Measurements from ENCODE around the gene TMEM72.

Gene TMEM72

GRCh38 chr10:44929356-44930255 lies 18.5 kb downstream of the TMEM72 start:
- in situ Hi-C loops (cut with MboI; ENCODE audit: low pct_unique_long_range_greater_than_20kb, low sequenced_read_pairs), result no loop called here
- DNase-seq, result no peak

GRCh38 chr10:44930904-44931620 lies 19.9 kb downstream of the TMEM72 start:
- in situ Hi-C loops (cut with MboI; ENCODE audit: low pct_unique_long_range_greater_than_20kb, low sequenced_read_pairs), result no loop called here
- no peak for DNase-seq

- in situ Hi-C loops (cut with MboI; ENCODE audit: low pct_unique_long_range_greater_than_20kb, low sequenced_read_pairs), result no loop called here
- no peak for DNase-seq
Observed at GRCh38 chr10:44931621-44932516, 20.7 kb downstream of the TMEM72 start.

- in situ Hi-C loops (cut with MboI; ENCODE audit: low pct_unique_long_range_greater_than_20kb, low sequenced_read_pairs), result no loop called here
- DNase-seq, result peak; percentile 78
Observed at GRCh38 chr10:44932517-44933450, 21.6 kb downstream of the TMEM72 start.

- in situ Hi-C loops (cut with MboI; ENCODE audit: low pct_unique_long_range_greater_than_20kb, low sequenced_read_pairs), result no loop called here
- DNase-seq, result no peak
Observed at GRCh38 chr10:44933451-44934321, 22.5 kb downstream of the TMEM72 start.

GRCh38 chr10:44934416-44935200 lies 23.5 kb downstream of the TMEM72 start:
- DNase-seq, result no peak
- in situ Hi-C loops (cut with MboI; ENCODE audit: low pct_unique_long_range_greater_than_20kb, low sequenced_read_pairs), result no loop called here

- DNase-seq, result no peak
- in situ Hi-C loops (cut with MboI; ENCODE audit: low pct_unique_long_range_greater_than_20kb, low sequenced_read_pairs), result no loop called here
Observed at GRCh38 chr10:44935201-44935965, 24.2 kb downstream of the TMEM72 start.

- DNase-seq, result peak; percentile 56
- in situ Hi-C loops (cut with MboI; ENCODE audit: low pct_unique_long_range_greater_than_20kb, low sequenced_read_pairs), result no loop called here
Observed at GRCh38 chr10:44935966-44936295, 24.8 kb downstream of the TMEM72 start.

GRCh38 chr10:44936314-44936975 lies 25.3 kb downstream of the TMEM72 start:
- in situ Hi-C loops (cut with MboI; ENCODE audit: low pct_unique_long_range_greater_than_20kb, low sequenced_read_pairs), result no loop called here
- no peak for DNase-seq

GRCh38 chr10:44937196-44938005 lies 26.3 kb downstream of the TMEM72 start:
- DNase-seq, result no peak
- in situ Hi-C loops (cut with MboI; ENCODE audit: low pct_unique_long_range_greater_than_20kb, low sequenced_read_pairs), result no loop called here

- in situ Hi-C loops (cut with MboI; ENCODE audit: low pct_unique_long_range_greater_than_20kb, low sequenced_read_pairs), result no loop called here
Observed at GRCh38 chr10:44938956-44939355, 27.8 kb downstream of the TMEM72 start.

GRCh38 chr10:44939691-44940401 lies 28.7 kb downstream of the TMEM72 start:
- no peak for DNase-seq
- in situ Hi-C loops (cut with MboI; ENCODE audit: low pct_unique_long_range_greater_than_20kb, low sequenced_read_pairs), result no loop called here

More at GRCh38 chr10:44938956-44939355, 27.8 kb downstream of the TMEM72 start:
- DNase-seq, result no peak

GRCh38 chr10:44944354-44944753 lies 33.2 kb downstream of the TMEM72 start:
- in situ Hi-C loops (cut with MboI; ENCODE audit: low pct_unique_long_range_greater_than_20kb, low sequenced_read_pairs), result no loop called here
- no peak for DNase-seq

GRCh38 chr10:44946205-44946604 lies 35.1 kb downstream of the TMEM72 start:
- no peak for DNase-seq
- in situ Hi-C loops (cut with MboI; ENCODE audit: low pct_unique_long_range_greater_than_20kb, low sequenced_read_pairs), result no loop called here

Data from KBM-7 (cell line).